ENCODE data around the gene DNAJA3.
A peak's percentile ranks its signal among the peaks of the same experiment; 100 is the strongest.

DNA sequence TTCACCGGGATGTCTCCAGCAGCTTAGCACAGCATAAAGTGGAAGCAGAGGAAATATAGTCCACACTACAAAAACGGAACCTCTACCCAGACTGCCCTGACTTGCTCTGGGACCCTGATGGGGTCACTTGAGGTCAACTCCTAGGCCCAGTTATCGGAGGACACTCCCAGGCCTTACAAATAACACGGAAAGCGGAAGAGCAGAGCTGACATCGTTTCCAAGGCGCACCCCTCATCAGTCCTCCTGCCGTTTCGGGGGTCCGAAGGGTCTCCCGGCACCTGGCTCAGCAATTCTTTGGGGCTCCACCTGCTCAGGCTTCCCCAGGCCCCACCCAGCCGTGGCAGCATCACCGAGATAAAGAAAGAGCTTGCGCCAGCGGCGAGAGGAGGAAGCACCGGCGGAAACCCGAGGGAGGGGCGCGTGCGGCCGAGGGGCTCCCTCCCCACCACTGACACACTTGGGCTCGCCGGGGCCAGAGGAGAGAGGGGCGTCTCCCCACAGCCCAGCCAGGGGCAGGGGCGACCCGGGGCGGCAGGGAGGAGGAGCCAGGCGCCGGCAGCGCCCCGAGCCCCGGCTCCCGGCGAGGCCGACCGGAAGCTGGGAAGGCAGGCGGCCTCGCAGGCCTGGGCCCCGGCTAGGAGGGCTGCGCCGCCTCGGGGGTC, 10.0 kb upstream of the DNAJA3 start:
- TF ChIP-seq, protein P1, sequence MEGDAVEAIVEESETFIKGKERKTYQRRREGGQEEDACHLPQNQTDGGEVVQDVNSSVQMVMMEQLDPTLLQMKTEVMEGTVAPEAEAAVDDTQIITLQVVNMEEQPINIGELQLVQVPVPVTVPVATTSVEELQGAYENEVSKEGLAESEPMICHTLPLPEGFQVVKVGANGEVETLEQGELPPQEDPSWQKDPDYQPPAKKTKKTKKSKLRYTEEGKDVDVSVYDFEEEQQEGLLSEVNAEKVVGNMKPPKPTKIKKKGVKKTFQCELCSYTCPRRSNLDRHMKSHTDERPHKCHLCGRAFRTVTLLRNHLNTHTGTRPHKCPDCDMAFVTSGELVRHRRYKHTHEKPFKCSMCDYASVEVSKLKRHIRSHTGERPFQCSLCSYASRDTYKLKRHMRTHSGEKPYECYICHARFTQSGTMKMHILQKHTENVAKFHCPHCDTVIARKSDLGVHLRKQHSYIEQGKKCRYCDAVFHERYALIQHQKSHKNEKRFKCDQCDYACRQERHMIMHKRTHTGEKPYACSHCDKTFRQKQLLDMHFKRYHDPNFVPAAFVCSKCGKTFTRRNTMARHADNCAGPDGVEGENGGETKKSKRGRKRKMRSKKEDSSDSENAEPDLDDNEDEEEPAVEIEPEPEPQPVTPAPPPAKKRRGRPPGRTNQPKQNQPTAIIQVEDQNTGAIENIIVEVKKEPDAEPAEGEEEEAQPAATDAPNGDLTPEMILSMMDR (IDR thresholded peaks at IDR 0.05): peak in 3 of 6 experiments; percentile 18 to 33 (median 18)
- no peak for TF ChIP-seq EP300 (IDR thresholded peaks at IDR 0.05)
- TF ChIP-seq POLR2A (IDR thresholded peaks at IDR 0.05): peak in 2 of 4 donors; percentile 37 to 71

Measured in upper lobe of left lung (tissue), 4 donors.